ENCODE measurements around the gene ANKRD18B.
"Not testable (repeated sequence)": the region's sequence is repeated elsewhere in the genome, so short reads cannot be mapped to it uniquely, and the experiment has no call there.

Gene ANKRD18B

DNA sequence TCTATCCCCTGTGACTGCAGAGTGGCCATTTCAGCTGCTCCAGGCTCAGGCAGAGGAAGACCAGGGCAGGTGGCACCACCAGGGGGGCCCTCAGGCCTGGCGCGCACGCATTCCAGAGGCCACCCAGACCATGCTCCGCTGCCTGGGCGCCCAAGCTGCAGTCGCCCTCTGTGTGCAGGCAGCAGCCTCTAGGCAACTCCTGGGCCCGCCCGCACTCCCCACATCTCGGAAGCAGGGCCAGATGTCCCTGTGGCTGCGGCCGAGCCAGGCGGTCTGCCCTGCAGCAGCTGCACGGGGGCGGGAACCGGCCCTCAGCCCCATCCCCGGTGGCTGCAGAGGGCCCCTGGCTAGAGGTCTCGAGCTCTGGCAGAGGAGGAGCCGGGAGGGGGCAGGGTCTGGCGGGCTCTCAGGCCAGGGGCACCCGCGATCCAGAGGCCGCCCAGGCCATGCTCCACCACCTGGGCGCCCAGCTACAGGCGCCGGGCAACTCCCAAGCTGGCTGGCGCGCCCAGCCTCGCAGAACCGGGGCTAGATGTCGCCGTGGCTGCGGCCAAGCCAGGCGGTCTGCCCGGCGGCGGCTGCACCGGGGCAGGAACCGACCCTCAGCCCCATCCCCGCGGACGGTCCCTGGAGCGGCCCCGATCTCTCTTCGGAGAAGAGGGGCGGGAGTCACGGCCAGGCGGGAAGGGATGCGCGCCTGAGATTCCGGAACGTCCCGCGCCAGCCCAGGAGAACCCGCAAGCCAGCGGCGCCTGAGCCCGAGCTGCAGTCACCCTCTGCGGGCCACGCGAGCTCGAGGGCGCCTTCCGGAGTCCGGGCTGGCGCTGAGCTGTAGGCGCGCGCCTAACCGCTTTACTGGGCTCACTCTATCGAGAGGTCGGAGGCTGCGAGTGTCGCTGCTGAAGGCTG is at the start of gene ANKRD18B:
Gene ANKRD18B (plus strand): TSS at position 855 of the 909 bp plus-strand sequence. CDS start 239 bp downstream, outside the sequence.
- DNase-seq, result peak in 4 of 6 experiments; percentile 3 to 31 (median 14)

DNA sequence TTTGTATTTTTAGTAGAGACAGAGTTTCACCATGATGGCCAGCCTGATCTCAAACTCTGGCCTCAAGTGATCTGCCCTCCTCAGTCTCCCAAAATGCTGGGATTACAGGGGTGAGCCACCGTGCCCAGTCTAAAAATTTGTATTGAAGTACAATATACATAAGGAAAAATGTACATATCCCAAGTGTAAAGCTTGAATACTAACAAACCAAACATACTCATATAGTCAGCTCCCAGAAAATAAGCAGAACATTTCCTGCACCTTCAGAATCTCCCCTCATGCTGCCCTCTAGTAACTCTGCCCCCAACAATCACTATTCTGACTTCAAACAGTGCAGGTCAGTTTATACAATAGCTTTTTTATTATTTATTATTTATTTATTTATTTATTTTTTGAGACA is 48.7 kb upstream of the ANKRD18B start:
- no peak for DNase-seq

DNA sequence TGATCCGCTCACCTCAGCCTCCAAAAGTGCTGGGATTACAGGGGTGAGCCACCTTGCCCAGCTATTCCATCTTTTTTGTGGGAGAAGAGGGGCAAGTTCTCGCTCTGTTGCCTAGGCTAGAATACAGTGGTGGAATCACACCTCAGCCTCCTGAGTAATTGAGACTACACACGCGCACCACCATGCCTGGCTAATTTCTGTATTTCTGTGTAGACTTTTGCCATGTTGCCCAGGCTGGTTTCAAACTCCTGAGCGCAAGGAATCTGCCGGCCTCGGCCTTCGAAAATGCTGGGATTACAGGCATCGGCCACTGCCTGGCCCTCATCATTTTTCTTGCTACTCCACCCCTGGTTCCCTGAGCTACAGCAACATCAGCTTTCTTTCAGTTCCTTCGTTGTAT is 47.5 kb upstream of the ANKRD18B start:
- DNase-seq, result no peak

DNA sequence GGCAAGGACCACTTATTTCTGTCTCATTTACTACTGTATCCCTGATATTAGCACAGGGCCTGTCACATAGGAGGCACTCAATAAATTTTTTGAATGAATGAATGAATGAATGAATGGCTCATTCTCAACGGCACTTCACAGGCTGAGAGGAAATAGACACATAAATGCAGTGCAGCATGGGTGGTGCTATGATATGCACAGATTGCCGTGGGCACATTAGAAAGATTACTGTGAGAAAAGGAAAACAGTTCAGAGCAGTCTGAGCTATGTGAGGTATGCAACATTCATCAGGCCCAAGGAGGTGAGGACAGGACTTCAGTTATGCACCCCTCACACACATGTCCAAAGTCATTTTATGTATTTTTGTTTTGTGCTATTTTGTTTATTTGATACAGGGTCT is 43.9 kb upstream of the ANKRD18B start:
- no peak for DNase-seq

DNA sequence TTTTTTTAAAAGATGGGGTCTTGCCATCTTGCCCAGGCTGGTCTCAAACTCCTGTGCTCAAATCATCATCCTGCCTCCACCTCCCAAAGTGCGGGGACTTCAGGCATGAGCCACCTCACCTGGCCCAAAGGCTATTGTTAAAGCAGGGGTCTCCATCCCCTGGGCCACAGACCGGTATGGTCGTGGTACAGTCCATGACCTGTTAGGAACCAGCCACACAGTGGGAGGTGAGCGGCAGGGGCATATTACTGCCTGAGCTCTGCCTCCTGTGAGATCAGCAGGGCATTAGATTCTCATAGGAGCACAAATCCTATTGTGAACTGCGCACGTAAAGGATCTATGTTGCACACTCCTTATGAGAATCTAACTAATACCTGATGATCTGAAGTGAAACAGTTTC is 43.1 kb upstream of the ANKRD18B start:
- DNase-seq, result no peak

DNA sequence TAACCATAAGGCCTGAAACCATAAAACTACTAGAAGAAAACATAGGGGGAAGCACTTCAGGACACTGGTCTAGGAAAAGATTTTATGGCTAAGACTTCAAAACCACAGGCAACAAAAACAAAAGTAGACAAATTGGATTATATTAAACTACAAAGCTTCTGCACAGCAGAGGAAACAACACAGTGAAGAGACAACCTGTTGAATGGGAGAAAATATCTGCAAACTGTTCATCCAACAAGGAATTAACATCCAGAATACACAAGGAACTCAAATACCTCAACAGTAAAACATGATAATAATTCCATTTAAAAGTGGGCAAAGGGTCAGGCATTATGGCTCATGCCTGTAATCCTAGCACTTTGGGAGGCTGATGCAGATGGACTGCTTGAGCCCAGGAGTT is 38.7 kb upstream of the ANKRD18B start:
- DNase-seq, result not testable (repeated sequence)

DNA sequence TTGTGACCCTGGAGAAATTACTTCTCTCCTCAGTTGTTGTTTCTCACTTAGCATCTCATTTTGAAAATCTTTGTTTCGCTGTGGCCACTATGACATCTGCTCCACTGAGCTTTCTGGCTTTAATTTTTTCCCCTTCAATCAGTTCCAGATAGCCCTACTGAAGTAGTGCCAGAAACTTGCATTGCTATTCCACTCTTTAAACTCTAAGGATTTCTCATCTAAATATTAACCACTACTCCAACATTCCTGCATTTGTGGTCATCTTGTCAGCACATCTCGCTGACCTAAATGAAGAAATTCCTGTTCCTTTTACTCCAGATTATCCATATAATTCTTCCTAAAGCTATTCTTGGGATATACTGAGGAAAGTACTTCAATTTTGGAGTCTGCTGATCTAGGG is 35.0 kb upstream of the ANKRD18B start:
- no peak for DNase-seq

DNA sequence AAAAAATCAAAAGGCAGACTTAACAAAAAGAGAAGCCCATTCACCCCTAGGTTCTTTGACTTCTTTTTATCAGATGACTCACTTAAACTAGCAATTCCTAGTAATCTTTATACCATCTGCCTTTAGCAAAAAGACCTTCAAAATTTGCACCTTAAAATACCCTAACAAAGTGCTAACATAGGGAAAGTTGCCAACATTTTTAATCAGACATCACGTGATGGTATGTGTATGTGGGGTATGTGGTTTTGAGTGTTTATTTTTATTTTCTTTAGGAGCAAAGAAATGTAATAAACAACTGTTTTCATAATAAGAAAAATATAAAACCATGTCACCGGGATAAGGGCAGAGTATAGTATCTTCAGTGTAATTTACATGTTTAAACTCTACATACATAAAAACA is 30.2 kb upstream of the ANKRD18B start:
- not testable (repeated sequence) for DNase-seq

DNA sequence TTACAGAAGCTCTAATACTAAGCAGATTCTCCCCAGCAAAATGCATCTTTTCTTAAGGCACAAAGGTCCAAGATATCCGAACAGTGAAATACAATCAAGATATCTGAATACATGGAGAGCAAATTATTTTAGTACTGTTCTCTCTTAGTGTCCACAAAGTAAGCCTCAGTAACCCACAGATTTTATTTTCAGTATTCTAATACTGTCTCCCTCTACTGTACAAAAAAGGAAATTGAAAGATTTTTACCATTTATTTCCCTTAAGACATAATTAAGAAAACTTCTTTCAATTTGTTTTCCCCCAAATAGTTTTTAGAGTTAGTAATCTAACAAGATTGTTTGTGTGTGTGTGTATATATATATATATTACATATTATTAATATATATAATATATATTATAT is 25.7 kb upstream of the ANKRD18B start:
- peak in 1 of 6 experiments; percentile 2 for DNase-seq

DNA sequence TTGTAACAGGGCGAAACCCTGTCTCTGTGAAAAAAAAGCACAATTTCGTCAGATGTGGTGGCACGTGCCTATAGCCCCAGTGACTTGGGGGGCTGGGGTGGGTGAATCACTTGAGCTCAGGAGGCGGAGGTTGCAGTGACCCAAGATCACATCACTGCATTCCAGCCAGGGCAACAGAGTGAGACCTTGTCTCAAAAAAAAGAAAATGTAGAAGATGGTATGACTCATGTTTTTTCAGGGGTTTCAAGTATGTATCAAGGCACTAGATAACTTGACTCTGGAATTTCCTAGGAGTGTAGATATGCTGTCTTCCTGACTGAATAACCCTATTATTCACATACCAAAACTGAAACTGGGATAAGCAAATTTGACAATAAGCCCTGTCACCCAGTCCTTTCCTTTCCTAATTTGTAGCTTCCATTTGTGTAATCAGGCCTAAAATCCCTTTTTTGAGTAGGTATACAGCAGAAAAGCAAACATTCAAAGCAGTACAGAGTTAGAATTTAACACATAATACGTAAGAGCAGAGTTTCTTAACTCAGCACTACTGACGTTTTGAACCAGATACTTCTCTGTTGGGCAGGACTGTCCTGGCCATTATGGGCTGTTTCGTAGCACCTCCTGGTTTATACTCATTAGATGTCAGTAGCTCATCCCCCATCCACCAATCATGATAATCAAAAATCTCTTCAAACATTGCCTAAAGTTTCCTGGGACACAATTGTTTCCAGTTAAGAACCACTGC is 17.3 kb upstream of the ANKRD18B start:
- DNase-seq, result no peak

DNA sequence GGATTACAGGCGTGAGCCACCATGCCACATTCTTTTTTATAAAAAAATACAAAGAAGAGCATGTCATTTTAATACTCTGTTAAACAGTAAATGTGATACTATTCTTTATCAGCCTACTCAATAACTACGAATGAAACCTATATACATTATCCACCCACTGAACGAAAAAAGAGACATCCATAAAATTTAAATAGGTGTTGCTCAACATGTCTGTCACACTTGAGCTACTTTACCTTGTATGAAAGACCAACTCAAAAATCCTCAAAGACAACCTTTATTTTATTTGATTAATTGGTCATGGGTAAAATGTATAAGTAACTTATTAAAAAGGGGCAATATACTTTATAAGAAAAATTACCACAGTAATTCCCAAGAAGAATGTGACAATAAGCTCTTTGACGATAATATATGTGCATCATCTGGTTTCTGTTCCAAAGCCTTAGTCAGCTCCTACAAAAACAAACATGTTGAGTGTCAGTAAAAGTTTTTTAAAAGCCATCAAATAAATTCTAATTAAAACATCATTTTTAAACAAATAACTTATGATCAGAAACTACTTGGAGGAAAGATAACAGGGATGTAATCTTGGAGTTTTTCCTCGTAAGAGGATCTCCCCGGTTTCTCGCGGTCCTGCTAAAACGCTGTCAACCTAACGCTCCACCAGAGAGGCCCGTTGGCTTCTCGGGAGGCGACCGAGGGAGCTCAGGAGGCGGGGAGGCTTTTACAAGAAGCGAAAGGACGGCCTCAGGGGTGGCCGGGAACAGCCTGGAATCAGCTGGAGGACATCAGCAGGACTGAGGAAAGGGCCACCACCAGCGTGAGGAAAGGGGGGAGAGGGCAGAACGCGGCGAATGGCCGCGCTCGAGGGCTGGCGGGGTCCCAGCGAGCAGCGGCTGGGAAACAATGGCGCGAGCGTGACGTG is 13.5 kb upstream of the ANKRD18B start:
- DNase-seq, result peak in 5 of 6 experiments; percentile 2 to 55 (median 9)

DNA sequence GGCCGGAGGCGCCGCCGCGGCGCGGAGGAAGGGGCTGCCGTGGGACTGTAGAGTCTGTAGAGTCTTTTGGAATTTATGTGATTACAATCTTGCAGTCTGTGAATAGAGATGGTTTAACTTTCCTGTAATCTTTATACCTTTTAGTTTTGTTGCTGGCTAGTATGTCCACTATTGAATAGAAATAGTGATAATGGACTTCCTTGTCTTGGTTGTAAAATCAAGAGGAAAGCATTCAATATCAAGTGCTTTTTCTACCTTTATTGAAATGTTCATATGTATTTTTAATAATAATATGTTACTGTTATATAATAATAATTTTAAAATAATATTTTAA is 12.9 kb upstream of the ANKRD18B start:
- DNase-seq, result not testable (repeated sequence)

DNA sequence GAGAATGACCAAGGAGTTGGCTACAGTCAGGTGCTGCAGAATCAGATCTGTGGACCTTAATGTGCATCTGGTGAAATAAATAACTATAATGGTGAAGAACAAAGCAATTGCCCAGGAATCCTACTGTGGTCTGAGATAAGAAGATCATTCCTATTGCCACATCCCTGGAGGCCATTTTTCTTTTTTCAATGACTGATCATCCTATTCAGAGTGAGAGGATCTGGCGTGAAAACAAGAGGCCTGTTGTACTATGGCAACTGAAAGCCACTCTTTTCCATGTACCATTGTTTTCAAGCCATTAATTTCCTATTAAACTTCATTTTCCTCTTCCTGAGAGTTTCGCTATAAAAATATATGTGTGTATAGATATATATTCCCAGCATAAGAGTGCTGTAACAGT is 11.5 kb upstream of the ANKRD18B start:
- DNase-seq, result not testable (repeated sequence)

DNA sequence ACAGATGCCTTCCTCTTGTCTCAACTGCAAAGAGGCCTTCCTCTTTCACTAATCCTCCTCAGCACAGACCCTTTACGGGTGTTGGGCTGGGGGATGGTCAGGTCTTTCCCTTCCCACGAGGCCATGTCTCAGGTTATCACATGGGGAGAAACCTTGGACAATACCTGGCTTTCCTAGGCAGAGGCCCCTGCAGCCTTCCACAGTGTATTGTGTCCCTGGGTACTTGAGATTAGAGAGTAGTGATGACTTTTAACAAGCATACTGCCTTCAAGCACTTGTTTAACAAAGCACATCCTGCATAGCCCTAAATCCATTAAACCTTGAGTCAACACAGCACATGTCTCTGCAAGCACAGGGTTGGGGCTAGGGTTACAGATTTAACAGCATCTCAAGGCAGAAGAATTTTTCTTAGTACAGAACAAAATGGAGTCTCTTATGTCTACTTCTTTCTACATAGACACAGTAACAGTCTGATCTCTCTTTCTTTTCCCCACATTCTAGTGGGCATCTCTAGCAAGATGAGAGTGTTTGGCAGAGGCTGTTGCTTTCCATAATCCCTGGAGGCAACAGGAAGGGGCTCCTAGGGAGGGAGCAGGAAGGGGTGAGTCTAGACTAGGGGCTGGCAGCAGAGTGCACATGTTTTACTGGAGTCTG is 8.6 kb upstream of the ANKRD18B start:
- DNase-seq, result not testable (repeated sequence)

DNA sequence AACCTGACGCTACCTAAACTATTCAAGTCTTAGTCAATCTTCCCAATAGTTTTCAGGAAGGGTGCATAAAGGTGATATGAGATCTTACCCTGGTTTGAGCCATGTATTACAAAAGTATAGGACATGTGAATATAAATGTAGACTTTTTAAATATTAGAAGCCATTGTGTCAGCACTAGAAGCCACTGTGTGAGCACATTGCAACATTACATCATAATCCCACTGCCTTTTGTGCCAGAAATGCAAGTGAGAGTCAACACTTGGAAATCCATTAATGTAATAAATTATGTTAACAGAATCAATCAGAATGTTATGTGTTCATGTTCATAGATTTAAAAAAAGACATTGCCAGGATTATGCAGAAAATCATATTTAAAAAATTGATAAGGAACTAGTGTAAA is 7.7 kb upstream of the ANKRD18B start:
- not testable (repeated sequence) for DNase-seq

DNA sequence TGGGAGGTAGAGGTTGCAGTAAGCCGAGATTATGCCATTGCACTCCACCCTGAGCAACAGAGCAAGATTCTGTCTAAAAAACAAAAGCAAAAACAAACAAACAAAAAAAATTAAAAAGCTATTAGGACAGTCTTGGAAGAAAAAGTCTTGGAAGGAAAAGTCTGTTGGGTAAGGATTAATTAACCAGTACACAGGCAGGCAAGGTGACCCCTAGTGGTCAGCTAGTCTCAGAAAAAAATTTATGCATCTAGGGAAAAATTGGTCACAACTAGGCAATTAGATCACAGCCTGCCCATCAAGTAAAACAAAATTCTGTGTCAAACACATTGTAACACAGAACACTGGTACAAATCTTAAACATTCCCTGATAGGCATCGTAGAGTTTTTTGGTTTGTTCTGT is 6.7 kb upstream of the ANKRD18B start:
- peak in 1 of 6 experiments; percentile 7 for DNase-seq

DNA sequence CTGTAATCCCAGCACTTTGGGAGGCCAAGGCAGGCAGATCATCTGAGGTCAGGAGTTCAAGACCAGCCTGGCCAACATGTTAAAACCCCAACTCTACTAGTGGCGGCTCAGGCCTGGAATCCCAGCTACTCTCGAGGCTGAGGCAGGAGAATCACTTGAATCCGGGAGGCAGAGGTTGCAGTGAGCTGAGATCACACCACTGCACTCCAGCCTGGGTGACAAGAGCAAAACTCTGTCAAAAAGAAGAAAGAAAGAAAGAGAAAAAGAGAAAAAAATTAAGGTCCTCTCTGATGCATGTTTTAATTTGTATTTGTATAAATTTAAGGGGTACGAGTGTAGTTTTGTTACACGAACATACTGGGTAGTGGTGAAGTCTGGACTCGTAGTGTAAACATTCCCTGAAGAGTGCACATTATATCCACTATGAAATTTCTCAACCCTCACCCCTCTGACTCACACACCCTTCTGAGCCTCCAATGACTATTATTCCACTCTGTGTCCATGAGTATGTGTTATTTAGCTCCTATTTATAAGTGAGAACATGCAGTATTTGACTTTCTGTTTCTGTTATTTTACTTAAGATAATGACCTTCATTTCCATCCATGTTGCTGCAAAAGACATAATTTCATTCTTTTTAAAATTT is 6.0 kb upstream of the ANKRD18B start:
- DNase-seq, result not testable (repeated sequence)

DNA sequence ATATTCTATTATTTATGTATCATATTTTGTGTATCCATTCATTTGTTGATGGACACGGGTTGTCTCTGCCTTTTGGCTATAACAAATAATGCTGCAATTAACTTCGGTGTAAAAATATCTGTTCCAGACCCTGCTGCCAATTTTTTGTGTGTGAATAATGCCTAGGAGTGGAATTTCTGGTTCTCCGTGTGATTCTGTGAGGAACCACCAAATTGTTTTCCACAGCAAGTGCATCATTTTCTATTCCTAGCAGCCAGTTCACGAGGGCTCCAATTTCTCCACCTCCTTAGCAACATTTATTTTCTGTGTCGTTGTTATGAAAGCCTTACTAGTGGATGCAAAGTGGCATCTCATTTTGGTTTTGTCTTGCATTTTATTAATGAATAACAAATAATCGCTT is 2.2 kb upstream of the ANKRD18B start:
- not testable (repeated sequence) for DNase-seq

DNA sequence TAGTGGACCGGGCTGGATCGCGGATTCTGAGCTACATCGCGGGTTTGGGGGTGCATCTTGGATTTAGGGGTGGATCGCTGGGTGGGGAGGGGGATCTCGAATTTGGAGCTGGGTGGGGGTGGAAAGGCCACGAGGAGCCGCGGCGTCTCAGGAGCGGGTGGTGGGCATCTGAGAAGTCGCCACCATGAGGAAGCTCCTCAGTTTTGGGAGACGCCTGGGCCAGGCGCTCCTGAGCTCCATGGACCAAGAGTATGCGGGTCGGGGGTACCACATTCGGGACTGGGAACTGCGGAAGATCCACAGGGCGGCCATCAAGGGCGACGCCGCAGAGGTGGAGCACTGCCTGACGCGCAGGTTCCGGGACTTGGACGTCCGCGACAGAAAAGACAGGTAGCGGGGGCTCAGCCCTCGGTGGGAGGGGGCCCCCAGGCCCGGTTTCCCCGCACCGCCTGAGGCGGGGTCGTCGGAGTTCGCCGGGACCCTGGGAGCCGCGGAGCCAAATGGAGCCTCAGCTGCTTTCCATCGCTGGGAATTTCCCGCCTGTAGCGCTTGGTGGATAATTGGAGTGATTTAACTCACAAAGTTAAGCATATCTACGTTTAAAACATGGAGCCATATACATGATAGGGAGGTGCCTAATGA is 376 bp downstream of the ANKRD18B start:
- DNase-seq, result peak in 1 of 6 experiments; percentile 21

DNA sequence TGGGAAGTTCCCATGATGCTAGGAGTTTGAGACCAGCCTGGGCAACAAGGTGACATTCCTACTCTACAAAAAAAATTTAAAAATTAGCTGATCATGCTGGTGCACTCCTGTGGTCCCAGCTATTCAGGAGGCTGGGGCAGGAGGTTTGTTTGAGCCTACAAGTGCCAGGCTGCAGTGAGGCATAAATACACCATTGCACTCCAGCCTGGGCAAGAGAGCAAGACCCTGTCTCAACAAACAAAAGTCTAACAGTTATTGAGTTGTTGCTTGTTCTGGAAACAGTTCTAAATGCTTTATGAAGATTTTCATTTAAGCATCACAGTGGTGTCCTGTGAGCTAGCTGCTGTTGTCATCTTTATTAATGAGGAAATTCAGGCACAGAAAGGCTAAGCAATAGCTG is 4.0 kb downstream of the ANKRD18B start:
- not testable (repeated sequence) for DNase-seq

DNA sequence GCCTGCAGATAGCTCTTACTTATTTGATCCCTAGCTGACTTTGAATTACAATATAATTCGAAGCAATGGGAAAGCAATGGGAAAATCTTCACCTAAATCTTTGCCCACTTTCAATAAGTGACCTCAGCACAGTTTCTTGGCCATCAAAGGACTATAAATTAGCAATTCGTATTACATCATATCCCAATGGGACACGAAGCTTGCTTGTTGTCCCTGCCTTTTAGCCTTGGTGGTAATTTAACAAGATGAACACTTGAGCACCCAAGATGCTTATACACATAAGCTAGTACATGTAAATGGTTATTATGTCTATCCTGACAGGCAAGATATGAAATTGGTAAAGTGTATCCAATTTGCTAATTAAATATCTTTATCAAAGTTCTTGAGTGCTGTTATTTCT is 9.9 kb downstream of the ANKRD18B start:
- DNase-seq, result not testable (repeated sequence)
